Measurements from ENCODE around the gene SLC30A2.

Gene SLC30A2

GRCh38 chr1:25997828-25998761, 47.8 kb downstream of the SLC30A2 start, which contains the start of gene PAFAH2 (continued):
- peak; percentile 78; the same call in 1 of the 2 replicates for TF ChIP-seq ZNF280D (tag by site-specific recombination; IDR thresholded peaks at IDR 0.05)
- peak; percentile 99 for TF ChIP-seq ZSCAN18 (tag by site-specific recombination; IDR thresholded peaks at IDR 0.05)
- TF ChIP-seq ZNF146 (tag by site-specific recombination; IDR thresholded peaks at IDR 0.05), result peak; percentile 98
- TF ChIP-seq ZNF555 (tag by site-specific recombination; conservative IDR thresholded peaks at IDR 0.05), result no peak
- TF ChIP-seq ZNF645 (tag by site-specific recombination; IDR thresholded peaks at IDR 0.05), result peak; percentile 93
- no peak for TF ChIP-seq ZNF707 (tag by site-specific recombination; IDR thresholded peaks at IDR 0.05)
- peak; percentile 42; the same call in 1 of the 2 replicates for TF ChIP-seq ZNF26 (tag by site-specific recombination; IDR thresholded peaks at IDR 0.05)
- TF ChIP-seq ZNF514 (tag by site-specific recombination; IDR thresholded peaks at IDR 0.05), result peak; percentile 22; the same call in 1 of the 2 replicates
- TF ChIP-seq YY1 (tag by site-specific recombination; IDR thresholded peaks at IDR 0.05), result peak; percentile 97
- TF ChIP-seq SP3 (tag by site-specific recombination; IDR thresholded peaks at IDR 0.05), result peak; percentile 93
- TF ChIP-seq HIC1 (tag by site-specific recombination; IDR thresholded peaks at IDR 0.05), result peak; percentile 66; the same call in 1 of the 2 replicates
- TF ChIP-seq ZNF544 (tag by site-specific recombination; IDR thresholded peaks at IDR 0.05), result no peak
- TF ChIP-seq ZNF114 (tag by site-specific recombination; IDR thresholded peaks at IDR 0.05), result no peak
- TF ChIP-seq EGR2 (tag by site-specific recombination; IDR thresholded peaks at IDR 0.05; ENCODE audit: low read depth), result peak; percentile 44; the same call in 1 of the 2 replicates
- peak; percentile 78; the same call in 1 of the 2 replicates for TF ChIP-seq ZBTB44 (tag by site-specific recombination; IDR thresholded peaks at IDR 0.05)
- no peak for TF ChIP-seq ZNF670 (tag by site-specific recombination; IDR thresholded peaks at IDR 0.05; ENCODE audit: low read depth)
- TF ChIP-seq SCRT1 (tag by site-specific recombination; IDR thresholded peaks at IDR 0.05; ENCODE audit: borderline replicate concordance), result peak; percentile 99
- peak; percentile 100 for TF ChIP-seq ZNF654 (tag by site-specific recombination; IDR thresholded peaks at IDR 0.05; ENCODE audit: low read depth)
- TF ChIP-seq SP2 (tag by site-specific recombination; IDR thresholded peaks at IDR 0.05), result peak; percentile 75
- peak; percentile 100 for TF ChIP-seq ZNF391 (tag by site-specific recombination; IDR thresholded peaks at IDR 0.05; ENCODE audit: borderline replicate concordance, low read depth)
- TF ChIP-seq ZNF426 (tag by site-specific recombination; IDR thresholded peaks at IDR 0.05), result no peak
- peak; percentile 99 for TF ChIP-seq KLF8 (tag by site-specific recombination; IDR thresholded peaks at IDR 0.05)
- TF ChIP-seq GFI1B (tag by site-specific recombination; IDR thresholded peaks at IDR 0.05), result peak; percentile 93
- TF ChIP-seq ZNF16 (tag by site-specific recombination; IDR thresholded peaks at IDR 0.05; ENCODE audit: low read depth), result 0 out of 2 replicates have a peak, but pooled peaks have one; percentile 36
- TF ChIP-seq ZBTB1 (tag by site-specific recombination; IDR thresholded peaks at IDR 0.05), result peak; percentile 91; the same call in 1 of the 2 replicates
- peak; percentile 100 for TF ChIP-seq ZFP41 (tag by site-specific recombination; IDR thresholded peaks at IDR 0.05; ENCODE audit: borderline replicate concordance)
- peak; percentile 96 for TF ChIP-seq ZNF785 (tag by site-specific recombination; IDR thresholded peaks at IDR 0.05)
- TF ChIP-seq ZNF19 (tag by site-specific recombination; IDR thresholded peaks at IDR 0.05; ENCODE audit: low read depth), result no peak
